ENCODE results near the gene DMRT1.
A peak's percentile ranks its signal among the peaks of the same experiment; 100 is the strongest.
"Not testable (repeated sequence)": the region's sequence is repeated elsewhere in the genome, so short reads cannot be mapped to it uniquely, and the experiment has no call there.

Gene DMRT1

DNA sequence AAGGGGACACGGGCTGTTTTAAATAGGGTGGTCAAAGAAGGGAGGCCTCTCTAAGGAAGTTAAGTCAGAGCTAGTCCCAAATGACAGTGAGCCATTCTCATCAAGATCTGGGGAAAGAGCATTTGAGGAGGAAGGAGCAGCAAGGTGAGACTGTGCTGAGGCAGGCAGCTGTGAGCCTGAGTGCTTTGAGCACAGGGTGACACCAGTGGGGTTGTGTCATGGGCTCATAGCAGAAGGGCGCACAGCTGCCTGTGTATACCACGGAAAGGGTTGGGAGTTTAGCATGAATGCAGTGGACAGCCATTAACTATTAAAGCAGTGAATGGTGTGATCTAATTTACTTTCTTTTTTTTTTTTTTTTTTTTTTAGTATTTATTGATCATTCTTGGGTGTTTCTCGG, 19.2 kb downstream of the DMRT1 start:
- no peak for DNase-seq

GRCh38 chr9:861525-861924, 20.0 kb downstream of the DMRT1 start:
- not testable (repeated sequence) for DNase-seq

- no peak for DNase-seq
These were observed 33.8 kb downstream of the DMRT1 start for GRCh38 chr9:875119-875962.

DNA sequence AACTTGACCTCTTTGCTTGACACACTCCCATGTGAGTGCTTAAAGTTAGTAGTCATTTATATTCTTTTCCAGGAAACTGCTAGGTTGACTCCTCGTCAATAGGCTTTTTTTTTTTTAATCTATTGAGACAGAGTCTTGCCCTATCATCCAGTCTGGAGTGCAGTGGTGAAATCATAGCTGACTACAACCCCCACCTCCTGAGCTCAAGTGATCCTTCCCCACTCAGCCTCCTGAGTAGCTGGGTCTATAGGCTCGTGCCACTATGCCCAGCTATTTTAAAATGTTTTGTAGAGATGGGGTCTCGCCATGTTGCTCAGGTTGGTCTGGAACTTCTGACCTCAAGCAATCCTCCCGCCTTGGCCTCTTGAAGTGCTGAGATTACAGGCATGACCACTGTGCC, 34.9 kb downstream of the DMRT1 start:
- DNase-seq = no peak

GRCh38 chr9:878239-878638, 36.7 kb downstream of the DMRT1 start:
- no peak for DNase-seq

DNA sequence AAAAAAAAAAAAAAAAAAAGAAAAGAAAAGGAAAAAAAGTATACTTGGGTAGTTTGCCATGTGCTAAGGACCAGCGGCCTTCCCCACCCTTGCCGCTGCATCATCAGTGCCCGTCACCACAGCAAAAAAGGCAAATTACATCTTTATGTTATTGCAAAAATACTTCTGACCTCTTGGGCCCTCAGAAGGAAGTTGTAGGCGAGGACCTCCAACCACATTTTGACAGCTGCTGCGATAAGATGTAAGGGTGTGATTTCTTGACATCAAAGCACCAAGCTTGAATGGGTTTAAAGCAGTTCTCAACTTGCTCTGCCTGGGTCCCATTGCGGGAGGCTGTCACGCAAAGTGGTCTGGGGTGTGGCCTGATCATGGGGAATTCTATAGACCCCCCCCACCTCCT, 39.2 kb downstream of the DMRT1 start:
- DNase-seq = no peak

- DNase-seq = no peak
These were observed 41.0 kb downstream of the DMRT1 start for GRCh38 chr9:882416-882924.

DNA sequence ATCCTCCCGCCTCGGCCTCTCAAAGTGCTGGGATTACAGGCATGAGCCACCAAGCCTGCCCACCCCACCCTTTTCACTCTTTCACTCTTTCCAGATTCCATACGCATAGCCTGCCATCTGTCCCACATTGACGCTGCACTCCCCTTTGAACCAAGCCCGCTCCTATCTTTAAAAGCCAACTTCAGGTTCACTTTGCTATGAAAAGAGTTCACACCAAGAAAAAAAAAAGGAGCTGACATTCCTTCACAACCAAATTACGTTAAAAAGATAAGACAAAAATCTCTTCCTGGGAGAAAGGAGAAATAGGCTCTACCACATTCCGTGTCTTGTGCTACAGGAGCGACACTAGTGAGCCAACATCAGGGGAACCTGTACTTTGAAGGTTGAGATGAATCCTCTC, 41.5 kb downstream of the DMRT1 start:
- DNase-seq = no peak

DNA sequence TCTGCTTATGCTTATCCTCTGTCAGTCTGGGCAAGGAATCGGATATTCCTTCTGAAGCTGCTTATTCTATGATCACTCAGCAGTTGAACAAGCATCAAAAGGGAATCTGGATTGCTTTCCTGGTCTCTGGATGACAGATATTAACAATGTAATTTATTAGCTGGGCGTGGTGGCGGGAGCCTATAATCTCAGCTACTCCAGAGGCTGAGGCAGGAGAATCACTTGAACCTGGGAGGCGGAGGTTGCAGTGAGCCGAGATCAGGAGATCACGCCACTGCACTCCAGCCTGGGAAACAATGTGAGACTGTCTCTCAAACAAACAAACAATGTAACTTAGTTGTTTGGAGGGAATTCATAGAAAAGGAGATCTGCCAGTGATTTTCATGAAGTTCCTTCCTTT, 45.4 kb downstream of the DMRT1 start:
- DNase-seq = no peak

- DNase-seq = no peak
These were observed 50.6 kb downstream of the DMRT1 start for GRCh38 chr9:892123-892522.

GRCh38 chr9:893115-893514, 51.6 kb downstream of the DMRT1 start:
- no peak for DNase-seq

DNA sequence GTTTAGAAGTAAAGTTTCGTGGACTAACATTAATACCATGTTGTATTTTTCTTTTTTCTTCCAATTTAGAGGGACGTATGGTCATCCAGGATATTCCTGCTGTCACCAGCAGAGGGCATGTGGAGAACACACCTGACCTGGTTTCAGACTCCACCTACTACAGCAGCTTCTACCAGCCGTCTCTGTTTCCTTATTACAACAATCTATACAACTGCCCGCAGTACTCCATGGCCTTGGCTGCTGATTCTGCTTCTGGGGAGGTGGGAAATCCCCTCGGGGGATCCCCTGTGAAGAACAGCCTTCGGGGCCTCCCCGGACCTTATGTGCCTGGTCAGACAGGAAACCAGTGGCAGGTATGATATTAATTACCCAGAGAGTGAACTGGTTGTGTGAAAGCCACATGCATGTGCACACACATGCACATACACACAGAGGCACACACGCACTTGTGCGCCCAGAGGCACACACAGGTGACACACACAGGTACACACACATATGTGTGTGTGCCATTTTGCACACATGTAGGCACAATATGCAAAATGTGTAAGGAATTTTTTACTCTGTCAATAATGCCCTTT, 52.4 kb downstream of the DMRT1 start:
- peak; percentile 2 to 50 (median 5) for DNase-seq

- DNase-seq = no peak
These were observed 58.1 kb downstream of the DMRT1 start for GRCh38 chr9:899440-900184.

DNA sequence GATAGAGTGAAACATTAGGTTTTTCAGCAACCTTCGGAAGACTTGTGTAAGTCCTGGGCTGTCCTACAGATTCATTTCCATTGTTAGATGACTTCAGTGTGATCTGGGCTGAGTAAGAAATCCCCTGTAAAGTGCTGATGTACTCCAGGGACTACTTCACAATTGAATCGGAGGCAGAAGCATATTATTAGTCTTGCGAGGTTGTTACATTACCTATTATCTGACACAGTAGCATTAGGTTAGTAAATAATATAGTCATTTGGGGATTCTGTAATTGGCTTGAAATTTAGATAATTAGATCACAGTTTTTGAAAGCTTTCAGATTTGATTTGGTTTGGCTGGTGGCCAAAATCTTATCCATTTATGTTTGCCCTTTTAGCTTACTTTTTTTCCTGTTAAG, 62.4 kb downstream of the DMRT1 start:
- DNase-seq = no peak

DNA sequence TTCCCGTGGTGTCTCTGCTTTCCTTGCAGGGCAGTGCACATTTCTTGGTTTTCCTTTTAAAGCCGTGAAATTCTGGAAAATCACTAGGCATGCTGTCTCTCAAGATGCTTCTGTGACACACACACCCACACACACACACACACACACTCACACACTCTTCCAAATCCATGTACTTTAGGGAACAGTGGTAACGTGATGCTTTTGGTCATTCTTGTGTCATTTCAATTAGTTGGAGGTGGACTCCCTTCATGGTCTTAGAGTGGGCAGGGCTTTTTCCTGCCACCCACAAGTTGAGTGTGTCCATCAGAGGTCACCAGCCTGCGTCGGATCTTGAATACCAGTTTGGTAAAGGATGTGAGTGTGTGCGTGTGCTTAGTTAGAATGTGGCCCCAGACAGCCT, 64.4 kb downstream of the DMRT1 start:
- no peak for DNase-seq

DNA sequence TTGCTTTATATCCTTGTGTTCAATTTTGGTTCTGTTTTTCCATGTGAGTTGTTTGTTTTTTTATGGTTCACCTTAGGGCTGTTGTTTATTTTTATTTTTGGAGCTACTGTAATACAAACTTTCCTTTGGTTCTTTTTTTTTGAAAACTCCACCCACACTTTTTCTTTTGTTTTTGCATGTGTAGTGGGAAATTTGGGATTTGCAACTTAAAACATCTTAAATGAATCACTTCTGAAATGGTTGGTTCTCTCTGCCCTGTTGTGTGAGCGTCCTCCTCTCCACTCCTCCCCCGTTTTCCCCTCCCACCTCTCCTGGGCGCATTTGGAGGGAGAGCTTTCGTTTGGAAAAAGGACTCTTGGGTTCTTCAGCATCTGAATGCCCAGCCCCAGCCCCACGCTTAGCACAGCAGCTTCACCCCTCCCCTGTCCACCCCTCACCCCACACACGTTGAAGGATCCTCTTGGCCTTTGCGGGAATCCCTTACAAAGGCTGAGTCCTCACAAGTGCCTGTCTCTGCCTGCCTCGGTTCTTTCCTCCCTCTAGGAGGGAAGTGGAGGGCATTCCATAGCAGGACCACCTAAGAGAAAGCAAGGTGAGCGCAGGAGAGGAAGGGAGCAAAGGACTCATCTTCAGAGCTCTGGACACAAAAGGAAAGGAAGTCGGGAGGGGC, 67.2 kb downstream of the DMRT1 start:
- no peak for DNase-seq

DNA sequence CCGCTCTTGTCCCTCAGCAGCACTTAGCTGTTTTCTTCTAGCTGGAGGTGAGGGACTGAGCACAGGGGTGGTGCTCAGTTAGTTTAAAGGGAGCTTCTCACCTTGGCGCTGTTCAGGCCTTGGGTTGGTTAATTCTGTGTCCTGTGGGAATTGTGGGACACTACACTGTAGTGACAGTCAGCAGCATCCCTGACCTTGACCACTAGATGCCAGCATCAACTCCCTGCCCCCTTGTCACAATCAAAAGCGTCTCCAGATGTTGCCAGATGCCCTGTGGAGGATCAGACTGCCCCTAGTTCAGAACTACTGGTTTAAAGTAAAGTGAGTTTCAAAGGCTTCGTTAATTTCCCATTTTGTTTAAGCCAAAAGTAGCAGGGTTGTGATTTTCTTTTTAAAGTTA, 69.5 kb downstream of the DMRT1 start:
- no peak for DNase-seq

DNA sequence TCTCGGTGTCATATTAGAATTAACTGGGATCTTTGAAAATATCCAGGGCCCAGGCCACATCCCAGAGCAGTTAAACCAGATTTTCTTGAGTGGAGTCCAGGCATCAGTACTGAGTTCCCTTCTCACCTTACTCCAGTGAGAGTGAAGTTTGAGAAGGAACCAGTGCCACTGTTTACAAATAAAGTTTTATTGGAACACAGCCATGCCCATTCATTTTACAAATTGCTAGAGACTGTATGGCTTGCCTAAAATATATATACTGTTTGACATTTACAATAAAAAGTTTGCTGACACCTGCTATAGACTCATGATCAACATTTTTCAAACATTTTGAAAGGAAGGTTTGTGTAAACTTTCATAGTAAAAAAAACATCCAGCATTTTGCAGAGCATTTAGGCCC, 71.3 kb downstream of the DMRT1 start:
- DNase-seq = no peak

DNA sequence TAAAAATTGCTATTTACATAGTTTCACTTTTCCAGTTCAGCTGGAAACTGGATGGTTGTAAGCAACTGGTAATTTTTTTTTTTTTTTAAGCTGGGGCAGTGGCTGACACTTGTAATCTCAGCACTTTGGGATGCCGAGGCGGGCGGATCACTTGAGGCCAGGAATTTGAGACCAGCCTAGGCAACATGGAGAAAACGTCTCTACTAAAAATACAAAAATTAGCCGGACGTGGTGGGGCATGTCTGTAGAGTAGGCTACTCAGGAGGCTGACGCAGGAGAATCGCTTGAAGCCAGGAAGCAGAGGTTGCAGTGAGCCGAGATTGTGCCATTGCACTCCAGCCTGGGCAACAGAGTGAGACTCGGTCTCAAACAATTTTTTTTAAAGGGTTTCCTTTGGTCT, 72.0 kb downstream of the DMRT1 start:
- DNase-seq = not testable (repeated sequence)

DNA sequence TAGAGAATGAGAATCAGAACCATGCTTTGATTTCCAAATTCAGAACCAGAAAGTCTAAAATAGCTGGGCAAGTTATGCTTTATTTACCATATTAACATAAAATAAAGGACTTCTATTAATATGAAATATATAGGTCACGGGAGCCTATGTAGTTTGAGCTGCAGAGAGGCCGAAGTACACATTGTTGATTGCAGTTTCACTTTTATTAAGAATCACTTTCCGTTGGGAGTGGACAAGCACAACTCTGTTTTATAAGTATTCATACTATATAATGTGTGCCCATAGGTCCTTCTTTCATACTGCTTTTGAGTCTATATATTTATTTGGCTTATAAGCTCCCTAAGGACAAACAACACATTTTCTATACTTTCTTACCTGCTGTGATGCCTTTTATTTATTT, 76.2 kb downstream of the DMRT1 start:
- DNase-seq = no peak

- DNase-seq = no peak
These were observed 79.4 kb downstream of the DMRT1 start for GRCh38 chr9:920927-921326.

GRCh38 chr9:922171-922570, 80.7 kb downstream of the DMRT1 start:
- DNase-seq = no peak

DNA sequence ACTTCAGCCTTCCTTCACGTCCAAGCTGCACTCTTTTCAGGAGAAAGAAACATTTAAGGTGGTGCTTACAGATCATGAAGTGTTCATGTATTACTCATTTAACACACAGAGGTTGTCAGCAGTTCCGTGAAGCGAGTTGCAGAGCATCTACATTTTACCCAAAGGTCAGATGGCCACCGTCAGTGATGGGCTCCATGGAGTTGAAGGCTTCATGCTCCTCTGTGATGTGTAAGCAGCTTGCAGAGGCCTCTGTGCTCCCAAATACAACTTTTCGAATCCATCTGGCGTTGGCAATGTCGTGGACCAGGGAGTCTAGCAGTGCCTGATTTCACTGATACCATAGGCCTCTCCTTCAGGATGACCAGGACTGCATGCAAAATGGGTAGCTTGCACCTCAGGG, 81.2 kb downstream of the DMRT1 start:
- no peak for DNase-seq
